Measurements from ENCODE around the gene RCVRN. TPM values are rescaled to one million over a fixed set of nuclear protein-coding genes. Genes with fewer than 3 reads are reported as not detected.
A peak's percentile ranks its signal among the peaks of the same experiment; 100 is the strongest.

The RCVRN gene
- polyA plus RNA-seq, 4 donors, result 0.12 to 0.38 TPM; not detected in 2

- Histone ChIP-seq H3K4me1 (ENCODE audit: control insufficient read depth in 3 of 3, insufficient read depth in 2 of 3, low read depth in 1 of 3, low read length in 2 of 3) (peaks cover 0 to 5% (median 0%) of the 10 kb centered on the region in 3 donors), H3K36me3 (ENCODE audit: control insufficient read depth in 3 of 3, insufficient read depth in 2 of 3, low read depth in 1 of 3, low read length in 3 of 3) (no peaks in the 10 kb centered on the region), H3K27me3 (ENCODE audit: control insufficient read depth in 3 of 3, insufficient read depth in 3 of 3, low read length in 3 of 3) (no peaks in the 10 kb centered on the region), H3K27ac (ENCODE audit: low read depth in 1 of 3, low read length in 2 of 3) (peak overlapping the region in 1 of 3 donors; percentile 48), H3K4me3 (ENCODE audit: low read depth in 1 of 3, low read length in 3 of 3) (no peak overlapping the region), H3K9me3 (ENCODE audit: control insufficient read depth in 2 of 2, insufficient read depth in 1 of 2, low read depth in 1 of 2, low read length in 1 of 2) (no peaks in the 10 kb centered on the region)
- 87 to 93% (median 89%) methylated on average over 8 of the region's 8 CpGs for WGBS, 3 donors
- FAIRE-seq, result no peak
- DNase-seq, result no peak
Observed at GRCh38 chr17:9898812-9899211, 6.3 kb downstream of the RCVRN start.

DNA sequence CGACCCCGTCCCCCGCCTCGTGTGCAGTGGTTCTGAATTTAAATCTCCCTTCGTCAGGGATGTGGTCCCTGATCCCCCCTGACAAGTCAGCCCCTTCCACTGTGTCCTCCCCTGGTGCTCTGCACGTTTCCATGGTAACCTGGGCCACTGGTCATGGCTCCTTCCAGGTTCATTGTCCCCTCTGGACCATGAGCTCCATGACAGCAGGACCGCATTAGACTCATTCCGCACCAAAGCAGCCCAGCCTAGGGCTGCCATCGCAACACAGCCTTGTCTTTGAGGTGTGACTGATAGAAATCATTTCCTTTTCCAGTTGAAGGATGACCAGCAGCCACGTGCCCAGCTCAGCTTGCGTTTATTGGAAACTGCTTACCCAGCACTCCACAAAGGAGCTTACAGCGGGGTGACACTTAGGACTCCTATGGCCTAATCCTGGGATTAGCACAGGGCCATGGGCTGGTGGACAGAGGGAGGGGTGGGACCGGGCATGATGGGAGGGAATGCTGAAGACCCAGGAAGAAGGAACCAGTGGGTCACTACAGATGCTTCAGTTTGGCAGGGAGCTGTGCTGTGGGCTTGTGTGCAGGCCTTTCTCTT, 7.6 kb downstream of the RCVRN start:
- no peak for DNase-seq
- no peaks in the 10 kb centered on the region for H3K9me3 ChIP-seq (ENCODE audit: control insufficient read depth in 2 of 2, insufficient read depth in 1 of 2, low read depth in 1 of 2, low read length in 1 of 2)
- H3K4me3 ChIP-seq (ENCODE audit: low read depth in 1 of 3, low read length in 3 of 3), result no peak overlapping the region
- 76 to 80% (median 78%) methylated on average over 13 of the region's 13 CpGs for WGBS, 3 donors
- H3K27ac ChIP-seq (ENCODE audit: low read depth in 1 of 3, low read length in 2 of 3), result no peak overlapping the region
- no peaks in the 10 kb centered on the region for H3K36me3 ChIP-seq (ENCODE audit: control insufficient read depth in 3 of 3, insufficient read depth in 2 of 3, low read depth in 1 of 3, low read length in 3 of 3)
- H3K27me3 ChIP-seq (ENCODE audit: control insufficient read depth in 3 of 3, insufficient read depth in 3 of 3, low read length in 3 of 3), result no peaks in the 10 kb centered on the region
- no peak for FAIRE-seq
- peaks cover 0 to 5% (median 0%) of the 10 kb centered on the region in 3 donors for H3K4me1 ChIP-seq (ENCODE audit: control insufficient read depth in 3 of 3, insufficient read depth in 2 of 3, low read depth in 1 of 3, low read length in 2 of 3)

GRCh38 chr17:9895923-9896322, 9.1 kb downstream of the RCVRN start:
- H3K27ac ChIP-seq (ENCODE audit: low read depth in 1 of 3, low read length in 2 of 3), result no peak overlapping the region
- no peak overlapping the region for H3K4me3 ChIP-seq (ENCODE audit: low read depth in 1 of 3, low read length in 3 of 3)
- no peaks in the 10 kb centered on the region for H3K4me1 ChIP-seq (ENCODE audit: control insufficient read depth in 3 of 3, insufficient read depth in 2 of 3, low read depth in 1 of 3, low read length in 2 of 3)
- no peaks in the 10 kb centered on the region for H3K9me3 ChIP-seq (ENCODE audit: control insufficient read depth in 2 of 2, insufficient read depth in 1 of 2, low read depth in 1 of 2, low read length in 1 of 2)
- FAIRE-seq (no peak), DNase-seq (no peak)
- no peaks in the 10 kb centered on the region for H3K27me3 ChIP-seq (ENCODE audit: control insufficient read depth in 3 of 3, insufficient read depth in 3 of 3, low read length in 3 of 3)
- H3K36me3 ChIP-seq (ENCODE audit: control insufficient read depth in 3 of 3, insufficient read depth in 2 of 3, low read depth in 1 of 3, low read length in 3 of 3), result no peaks in the 10 kb centered on the region

- Histone ChIP-seq H3K27me3 (ENCODE audit: control insufficient read depth in 3 of 3, insufficient read depth in 3 of 3, low read length in 3 of 3) (no peaks in the 10 kb centered on the region), H3K27ac (ENCODE audit: low read depth in 1 of 3, low read length in 2 of 3) (no peak overlapping the region), H3K4me3 (ENCODE audit: low read depth in 1 of 3, low read length in 3 of 3) (no peak overlapping the region), H3K4me1 (ENCODE audit: control insufficient read depth in 3 of 3, insufficient read depth in 2 of 3, low read depth in 1 of 3, low read length in 2 of 3) (no peaks in the 10 kb centered on the region), H3K36me3 (ENCODE audit: control insufficient read depth in 3 of 3, insufficient read depth in 2 of 3, low read depth in 1 of 3, low read length in 3 of 3) (no peaks in the 10 kb centered on the region), H3K9me3 (ENCODE audit: control insufficient read depth in 2 of 2, insufficient read depth in 1 of 2, low read depth in 1 of 2, low read length in 1 of 2) (no peaks in the 10 kb centered on the region)
- FAIRE-seq (no peak), DNase-seq (no peak)
- whole genome bisulfite sequencing, 3 donors, result 81 to 95% (median 92%) methylated on average over 3 of the region's 3 CpGs
Observed at GRCh38 chr17:9894231-9894630, 10.8 kb downstream of the RCVRN start.

GRCh38 chr17:9893411-9894012, 11.6 kb downstream of the RCVRN start:
- Histone ChIP-seq H3K4me1 (ENCODE audit: control insufficient read depth in 3 of 3, insufficient read depth in 2 of 3, low read depth in 1 of 3, low read length in 2 of 3) (no peaks in the 10 kb centered on the region), H3K27ac (ENCODE audit: low read depth in 1 of 3, low read length in 2 of 3) (no peak overlapping the region), H3K36me3 (ENCODE audit: control insufficient read depth in 3 of 3, insufficient read depth in 2 of 3, low read depth in 1 of 3, low read length in 3 of 3) (no peaks in the 10 kb centered on the region), H3K4me3 (ENCODE audit: low read depth in 1 of 3, low read length in 3 of 3) (no peak overlapping the region), H3K9me3 (ENCODE audit: control insufficient read depth in 2 of 2, insufficient read depth in 1 of 2, low read depth in 1 of 2, low read length in 1 of 2) (no peaks in the 10 kb centered on the region), H3K27me3 (ENCODE audit: control insufficient read depth in 3 of 3, insufficient read depth in 3 of 3, low read length in 3 of 3) (no peaks in the 10 kb centered on the region)
- WGBS, 3 donors, result 63 to 88% (median 80%) methylated on average over 3 of the region's 3 CpGs
- DNase-seq (no peak), FAIRE-seq (no peak)

- Histone ChIP-seq H3K27me3 (ENCODE audit: control insufficient read depth in 3 of 3, insufficient read depth in 3 of 3, low read length in 3 of 3) (no peaks in the 10 kb centered on the region), H3K9me3 (ENCODE audit: control insufficient read depth in 2 of 2, insufficient read depth in 1 of 2, low read depth in 1 of 2, low read length in 1 of 2) (peaks cover 0 to 2% of the 10 kb centered on the region in 2 donors), H3K4me1 (ENCODE audit: control insufficient read depth in 3 of 3, insufficient read depth in 2 of 3, low read depth in 1 of 3, low read length in 2 of 3) (no peaks in the 10 kb centered on the region), H3K36me3 (ENCODE audit: control insufficient read depth in 3 of 3, insufficient read depth in 2 of 3, low read depth in 1 of 3, low read length in 3 of 3) (peaks cover 0 to 3% (median 0%) of the 10 kb centered on the region in 3 donors), H3K27ac (ENCODE audit: low read depth in 1 of 3, low read length in 2 of 3) (no peak overlapping the region), H3K4me3 (ENCODE audit: low read depth in 1 of 3, low read length in 3 of 3) (no peak overlapping the region)
- 7 to 33% (median 16%) methylated on average over 2 of the region's 2 CpGs for WGBS, 3 donors
- no peak for FAIRE-seq
- DNase-seq, result no peak
Observed at GRCh38 chr17:9890124-9890523, 14.9 kb downstream of the RCVRN start.

DNA sequence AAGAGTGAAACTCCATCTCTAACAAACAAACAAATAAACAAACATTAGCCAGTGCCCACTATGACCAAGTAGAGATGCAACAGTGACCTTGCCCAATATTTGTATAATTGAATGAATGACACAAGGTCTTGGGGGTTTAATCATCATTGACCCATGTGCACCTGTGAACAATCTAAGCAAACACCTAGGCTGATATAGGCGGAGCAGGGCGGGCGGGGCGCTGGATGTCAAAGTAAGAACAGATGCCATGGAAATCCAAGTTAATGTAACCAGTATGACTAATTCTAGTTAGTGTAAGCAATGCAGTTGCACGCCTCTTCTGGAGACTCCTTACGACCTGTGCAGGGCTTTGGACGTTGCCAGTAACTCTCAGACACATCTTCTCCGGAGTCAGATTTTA, 17.6 kb downstream of the RCVRN start:
- Histone ChIP-seq H3K27ac (ENCODE audit: low read depth in 1 of 3, low read length in 2 of 3) (no peak overlapping the region), H3K27me3 (ENCODE audit: control insufficient read depth in 3 of 3, insufficient read depth in 3 of 3, low read length in 3 of 3) (no peaks in the 10 kb centered on the region), H3K9me3 (ENCODE audit: control insufficient read depth in 2 of 2, insufficient read depth in 1 of 2, low read depth in 1 of 2, low read length in 1 of 2) (peaks cover 0 to 7% of the 10 kb centered on the region in 2 donors), H3K36me3 (ENCODE audit: control insufficient read depth in 3 of 3, insufficient read depth in 2 of 3, low read depth in 1 of 3, low read length in 3 of 3) (peaks cover 0 to 3% (median 0%) of the 10 kb centered on the region in 3 donors), H3K4me1 (ENCODE audit: control insufficient read depth in 3 of 3, insufficient read depth in 2 of 3, low read depth in 1 of 3, low read length in 2 of 3) (no peaks in the 10 kb centered on the region), H3K4me3 (ENCODE audit: low read depth in 1 of 3, low read length in 3 of 3) (no peak overlapping the region)
- DNase-seq (no peak), FAIRE-seq (no peak)
- WGBS, 3 donors, result 66 to 80% (median 73%) methylated on average over 8 of the region's 8 CpGs

DNA sequence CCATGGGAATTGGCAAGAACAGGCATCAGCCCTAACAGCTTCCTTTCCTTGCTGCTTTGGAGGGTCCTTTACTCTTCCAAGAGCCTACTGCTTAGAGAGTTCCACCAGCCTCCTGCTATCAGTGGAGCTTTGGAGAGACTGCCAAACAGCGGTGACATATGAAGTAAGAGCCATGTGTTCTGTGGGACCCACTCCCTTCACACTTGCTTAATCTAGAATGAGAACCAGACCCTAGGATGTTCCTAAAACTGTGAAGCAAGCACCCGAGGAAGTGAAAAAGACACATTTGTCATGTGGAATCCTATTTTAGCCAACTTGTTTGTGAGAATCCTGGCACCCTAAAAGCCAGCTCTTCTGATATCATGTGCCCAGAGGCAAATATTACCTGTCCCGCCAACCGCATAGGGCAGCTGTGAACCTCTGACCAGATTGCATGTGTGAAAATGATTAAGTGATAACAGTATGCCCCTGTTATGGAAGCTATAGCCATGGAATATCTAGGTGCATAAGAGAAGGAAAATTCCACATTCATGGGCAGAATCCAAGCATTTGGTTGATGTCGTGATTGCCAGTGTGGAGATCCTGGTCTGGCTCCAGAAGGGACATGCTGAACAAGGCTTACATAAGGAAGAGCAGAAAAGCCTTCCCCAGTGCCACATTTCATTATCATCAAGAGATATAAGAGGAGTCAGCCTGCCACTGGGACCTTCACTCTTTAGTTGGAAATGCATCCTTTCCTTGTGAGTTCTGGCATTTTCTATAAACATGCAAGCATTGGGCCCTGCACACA, 18.7 kb downstream of the RCVRN start:
- Histone ChIP-seq H3K4me3 (ENCODE audit: low read depth in 1 of 3, low read length in 3 of 3) (no peak overlapping the region), H3K9me3 (ENCODE audit: control insufficient read depth in 2 of 2, insufficient read depth in 1 of 2, low read depth in 1 of 2, low read length in 1 of 2) (peaks cover 0 to 12% of the 10 kb centered on the region in 2 donors), H3K36me3 (ENCODE audit: control insufficient read depth in 3 of 3, insufficient read depth in 2 of 3, low read depth in 1 of 3, low read length in 3 of 3) (peaks cover 0 to 3% (median 0%) of the 10 kb centered on the region in 3 donors), H3K27me3 (ENCODE audit: control insufficient read depth in 3 of 3, insufficient read depth in 3 of 3, low read length in 3 of 3) (no peaks in the 10 kb centered on the region), H3K4me1 (ENCODE audit: control insufficient read depth in 3 of 3, insufficient read depth in 2 of 3, low read depth in 1 of 3, low read length in 2 of 3) (no peaks in the 10 kb centered on the region), H3K27ac (ENCODE audit: low read depth in 1 of 3, low read length in 2 of 3) (no peak overlapping the region)
- no peak for DNase-seq
- WGBS, 3 donors, result 86 to 88% (median 87%) methylated on average over 5 of the region's 5 CpGs
- no peak for FAIRE-seq
